Vagina (tissue), 2 donors: Measurements from ENCODE around the gene COX6A2.

ENCODE experiments used
- CTCF ChIP-seq, 3 experiments: fragments of 450-650 bp in 2 of 3; fragments of 200-600 bp in 1 of 3; sonication (generic) in 1 of 3; IDR thresholded peaks; one replicate each; pipeline ENCODE4 v1.5.1; 2017 to 2019; ENCODE audit warnings: antibody characterized with exemption in 3 of 3, mild to moderate bottlenecking in 2 of 3, moderate library complexity in 2 of 3
- POLR2A ChIP-seq, 2 donors: fragments of 450-650 bp; IDR thresholded peaks; one replicate each; pipeline ENCODE4 v1.6.1; 2017; ENCODE audit warnings: antibody characterized with exemption in 2 of 2, mild to moderate bottlenecking in 2 of 2, moderate library complexity in 2 of 2
- POLR2AphosphoS5 ChIP-seq, 2 donors: sonication (generic); formaldehyde crosslinking; IDR thresholded peaks; one replicate each; pipeline ENCODE4 v1.9.0; 2017; ENCODE audit warnings: antibody characterized with exemption in 2 of 2, mild to moderate bottlenecking in 2 of 2, low read depth in 1 of 2; ENCODE audit not compliant: insufficient read depth in 1 of 2

- TF ChIP-seq CTCF (IDR thresholded peaks at IDR 0.05) (no peak), POLR2AphosphoS5 (IDR thresholded peaks at IDR 0.05; ENCODE audit: insufficient read depth in 1 of 2, low read depth in 1 of 2) (no peak), POLR2A (IDR thresholded peaks at IDR 0.05) (no peak)
These were observed 13.8 kb upstream of the COX6A2 start for GRCh38 chr16:31441956-31442355.
